OCI-LY7 (cell line): Measurements from ENCODE around the gene ACBD7. TPM values are rescaled to one million over a fixed set of nuclear protein-coding genes. Genes with fewer than 3 reads are reported as not detected.

Experiments
- BruUV-seq: library from RNA; stranded (reverse); fragments of 400-500 nt; replicated peaks from 2 replicates; lab custom pipeline; 2021; lab: Mats Ljungman, UMichigan
- CTCF ChIA-PET: fragments of 300-600 bp; sonication (Branson Sonifier 250); formaldehyde crosslinking; loops from one replicate; lab custom pipeline; 2022; ENCODE audit warnings: antibody characterized with exemption; ENCODE audit not compliant: unreplicated experiment; lab: Charles Lee
- POLR2A ChIA-PET: fragments of 300-600 bp; sonication (Branson Sonifier 250); formaldehyde crosslinking; loops from one replicate; lab custom pipeline; 2022; ENCODE audit warnings: antibody characterized with exemption; lab: Charles Lee
- DNase-seq: peaks from one replicate; pipeline ENCODE4 v3.0.0-alpha.2; 2015; ENCODE audit warnings: low spot score
- H2AFZ ChIP-seq: fragments of 200-600 bp; sonication (generic), shearing (Covaris generic); 2 replicates; pipeline ENCODE4 v1.6.1; 2014; ENCODE audit warnings: mild to moderate bottlenecking, antibody characterized with exemption, low read length, moderate library complexity
- H3K27ac ChIP-seq: fragments of 200-600 bp; sonication (generic); 2 replicates; pipeline ENCODE4 v1.5.1; 2014; ENCODE audit warnings: mixed run types, low read depth, mild to moderate bottlenecking, moderate library complexity, low read length, inconsistent platforms; ENCODE audit not compliant: poor library complexity, severe bottlenecking
- H3K36me3 ChIP-seq: fragments of 200-600 bp; sonication (generic); 2 replicates; pipeline ENCODE4 v1.6.1; 2014; ENCODE audit warnings: mild to moderate bottlenecking, antibody characterized with exemption, low read length, moderate library complexity, mixed read lengths; ENCODE audit not compliant: insufficient read depth
- H3K4me1 ChIP-seq: fragments of 200-600 bp; sonication (generic); 2 replicates; pipeline ENCODE4 v1.5.1; 2014; ENCODE audit warnings: mild to moderate bottlenecking, low read length; ENCODE audit not compliant: insufficient read depth, poor library complexity, severe bottlenecking
- H3K4me2 ChIP-seq: fragments of 200-600 bp; sonication (generic); 2 replicates; pipeline ENCODE4 v1.6.1; 2014; ENCODE audit warnings: mild to moderate bottlenecking, low read length
- H3K4me3 ChIP-seq: fragments of 200-600 bp; sonication (generic); 2 replicates; pipeline ENCODE4 v1.5.1; 2014; ENCODE audit warnings: mild to moderate bottlenecking, low read depth, low read length; ENCODE audit not compliant: poor library complexity, severe bottlenecking
- H3K79me2 ChIP-seq: fragments of 200-600 bp; sonication (generic); 2 replicates; pipeline ENCODE4 v1.6.1; 2016; ENCODE audit warnings: low read depth, mild to moderate bottlenecking, low read length, moderate library complexity, mixed read lengths; ENCODE audit not compliant: insufficient read depth
- H3K9me2 ChIP-seq: fragments of 200-600 bp; sonication (generic); 2 replicates; pipeline ENCODE4 v1.6.1; 2016; ENCODE audit warnings: mild to moderate bottlenecking, low read length, mixed read lengths; ENCODE audit not compliant: insufficient read depth
- H3K9me3 ChIP-seq: fragments of 200-600 bp; sonication (generic); 2 replicates; pipeline ENCODE4 v1.6.1; 2014; ENCODE audit warnings: mild to moderate bottlenecking, mixed run types, low read length, mixed read lengths
- H4K20me1 ChIP-seq: fragments of 200-600 bp; sonication (generic); 2 replicates; pipeline ENCODE4 v1.6.1; 2014; ENCODE audit warnings: mild to moderate bottlenecking, antibody characterized with exemption, low read length, moderate library complexity, mixed read lengths; ENCODE audit not compliant: insufficient read depth
- CTCF ChIP-seq: fragments of 200-600 bp; sonication (generic); conservative IDR thresholded peaks from 2 replicates; pipeline ENCODE4 v1.5.1; 2014; ENCODE audit warnings: mild to moderate bottlenecking, antibody characterized with exemption, low read length, moderate library complexity, mixed read lengths
- EZH2phosphoT487 ChIP-seq: fragments of 200-600 bp; sonication (generic); IDR thresholded peaks from 2 replicates; pipeline ENCODE4 v1.6.1; 2018; ENCODE audit warnings: low read depth, borderline replicate concordance, mild to moderate bottlenecking, mixed run types, antibody characterized with exemption, low read length, moderate library complexity, mixed read lengths
- intact Hi-C: fragments of 100-400 bp; cut with micrococcal nuclease; formaldehyde crosslinking; loops from one replicate; pipeline ENCODE4 v1.10.0; 2022; ENCODE audit not compliant: unreplicated experiment
- total RNA-seq, 2 experiments: library from RNA; depleted of rRNA in 1 of 2; stranded (reverse); fragments of >200 nt in 1 of 2; shearing (Covaris generic) in 1 of 2; gene quantifications; 2 replicates each; pipeline ENCODE4 v1.2.3, GENCODE V29; 2014 to 2022

The ACBD7 gene
- total RNA-seq, 2 experiments from 2014 or later, result 15.0 to 26.9 TPM

DNA sequence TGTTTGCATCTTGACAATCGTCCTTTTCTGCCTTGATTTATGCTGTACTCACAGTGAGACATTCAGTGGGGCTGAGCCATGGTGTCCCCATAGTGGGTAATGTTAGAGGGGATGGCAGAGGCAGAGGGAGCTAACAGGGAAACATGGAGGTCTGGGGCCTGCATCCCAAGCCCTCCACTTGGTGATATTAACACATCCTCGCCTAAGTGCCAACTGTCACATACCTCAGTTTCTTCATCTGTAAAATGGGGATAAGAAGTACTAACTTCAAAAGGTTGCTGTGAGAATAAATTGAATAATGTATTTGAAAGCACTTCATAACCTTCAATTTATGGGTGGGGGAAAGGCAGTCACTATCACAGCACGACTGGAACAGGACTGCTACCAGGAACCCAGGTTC is 36.3 kb upstream of the ACBD7 start:
- no peak overlapping the region for H3K4me3 ChIP-seq
- H3K9me2 ChIP-seq, result no peaks in the 10 kb centered on the region
- no peak overlapping the region for H3K27ac ChIP-seq
- H4K20me1 ChIP-seq, result no peaks in the 10 kb centered on the region
- H3K9me3 ChIP-seq, result no peaks in the 10 kb centered on the region
- POLR2A ChIA-PET, result interaction anchor here (0.6 to 0.9 kb wide), 3 partner anchors 11 to 168 kb away, joined by 3 read pairs; no protein-coding TSS in a partner anchor
- BruUV-seq, result no TSS peak
- intact Hi-C loops, result no loop called here
- H3K36me3 ChIP-seq, result no peaks in the 10 kb centered on the region
- TF ChIP-seq EZH2phosphoT487, result no peak
- no peak for TF ChIP-seq CTCF
- CTCF ChIA-PET, result no interaction called here
- H3K4me1 ChIP-seq, result no peaks in the 10 kb centered on the region
- no peaks in the 10 kb centered on the region for H3K79me2 ChIP-seq
- no peak overlapping the region for H3K4me2 ChIP-seq
- H2AFZ ChIP-seq, result no peak overlapping the region
- DNase-seq, result no peak

DNA sequence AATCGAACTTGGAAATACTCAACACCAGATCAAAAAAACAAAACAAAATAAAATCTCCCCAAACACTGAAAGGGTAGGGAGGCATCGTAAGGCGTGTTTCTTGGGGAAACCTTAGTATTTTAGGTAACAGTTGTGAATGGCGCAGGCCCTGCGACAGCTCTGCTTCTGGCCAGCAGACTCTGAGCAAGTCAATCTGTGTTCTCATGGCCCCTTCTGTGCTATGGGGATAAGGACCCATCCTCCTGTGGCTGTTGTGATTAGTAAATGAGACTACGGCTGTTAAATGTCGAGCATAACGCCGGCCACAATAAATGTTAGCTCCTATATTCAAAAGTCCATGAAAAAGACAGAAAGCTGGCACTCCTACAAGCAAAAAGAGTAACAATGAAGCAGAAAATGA is 35.6 kb upstream of the ACBD7 start:
- BruUV-seq, result no TSS peak
- no peak for TF ChIP-seq CTCF
- no peak for TF ChIP-seq EZH2phosphoT487
- POLR2A ChIA-PET, result interaction anchor here (0.6 to 0.9 kb wide), 5 partner anchors 13 to 645 kb away, joined by 3 to 4 read pairs (median 3); no protein-coding TSS in a partner anchor
- Histone ChIP-seq H4K20me1 (no peaks in the 10 kb centered on the region), H3K9me3 (no peaks in the 10 kb centered on the region), H3K36me3 (no peaks in the 10 kb centered on the region), H3K79me2 (no peaks in the 10 kb centered on the region), H3K9me2 (no peaks in the 10 kb centered on the region), H3K4me2 (no peak overlapping the region), H3K4me1 (no peaks in the 10 kb centered on the region), H3K4me3 (no peak overlapping the region), H3K27ac (no peak overlapping the region), H2AFZ (no peak overlapping the region)
- DNase-seq, result no peak
- CTCF ChIA-PET, result no interaction called here
- intact Hi-C loops, result no loop called here

DNA sequence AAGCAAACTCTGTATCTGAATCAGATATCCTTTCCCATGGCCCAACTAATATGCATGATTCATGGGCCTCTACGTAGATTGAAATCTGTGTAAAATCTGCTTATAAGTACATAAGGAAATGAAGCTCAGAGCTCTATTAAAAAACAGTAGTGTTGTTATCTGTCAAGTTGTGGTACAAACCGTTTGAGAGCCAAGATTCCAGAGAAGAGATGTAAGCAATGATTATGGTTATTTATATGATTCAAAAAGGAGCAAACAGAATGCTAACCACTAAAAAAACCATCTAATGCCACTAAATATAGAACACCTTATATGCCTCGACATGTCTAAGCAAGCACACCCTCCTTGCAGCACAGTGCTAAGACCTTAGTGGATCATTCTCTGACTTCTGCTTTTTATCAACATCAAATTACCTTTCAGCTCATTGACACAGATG is 35.2 kb upstream of the ACBD7 start:
- no peaks in the 10 kb centered on the region for H3K9me3 ChIP-seq
- H4K20me1 ChIP-seq, result no peaks in the 10 kb centered on the region
- no peak overlapping the region for H3K4me3 ChIP-seq
- ChIA-PET POLR2A (interaction anchor here (0.6 to 0.9 kb wide), 5 partner anchors 20 to 645 kb away, joined by 3 to 4 read pairs (median 3); no protein-coding TSS in a partner anchor), CTCF (no interaction called here)
- no peak for DNase-seq
- H3K4me1 ChIP-seq, result no peaks in the 10 kb centered on the region
- no peak overlapping the region for H3K4me2 ChIP-seq
- H3K9me2 ChIP-seq, result no peaks in the 10 kb centered on the region
- no peaks in the 10 kb centered on the region for H3K79me2 ChIP-seq
- no peak overlapping the region for H2AFZ ChIP-seq
- no peak overlapping the region for H3K27ac ChIP-seq
- H3K36me3 ChIP-seq, result no peaks in the 10 kb centered on the region
- intact Hi-C loops, result no loop called here
- TF ChIP-seq CTCF, result no peak
- no TSS peak for BruUV-seq
